HS-27A (cell line): Measurements from ENCODE around the gene LHPP.

Experiments
- DNase-seq: peaks from one replicate; pipeline ENCODE4 v3.0.0-alpha.2; 2012; ENCODE audit warnings: low read depth, missing footprints

The LHPP gene

DNA sequence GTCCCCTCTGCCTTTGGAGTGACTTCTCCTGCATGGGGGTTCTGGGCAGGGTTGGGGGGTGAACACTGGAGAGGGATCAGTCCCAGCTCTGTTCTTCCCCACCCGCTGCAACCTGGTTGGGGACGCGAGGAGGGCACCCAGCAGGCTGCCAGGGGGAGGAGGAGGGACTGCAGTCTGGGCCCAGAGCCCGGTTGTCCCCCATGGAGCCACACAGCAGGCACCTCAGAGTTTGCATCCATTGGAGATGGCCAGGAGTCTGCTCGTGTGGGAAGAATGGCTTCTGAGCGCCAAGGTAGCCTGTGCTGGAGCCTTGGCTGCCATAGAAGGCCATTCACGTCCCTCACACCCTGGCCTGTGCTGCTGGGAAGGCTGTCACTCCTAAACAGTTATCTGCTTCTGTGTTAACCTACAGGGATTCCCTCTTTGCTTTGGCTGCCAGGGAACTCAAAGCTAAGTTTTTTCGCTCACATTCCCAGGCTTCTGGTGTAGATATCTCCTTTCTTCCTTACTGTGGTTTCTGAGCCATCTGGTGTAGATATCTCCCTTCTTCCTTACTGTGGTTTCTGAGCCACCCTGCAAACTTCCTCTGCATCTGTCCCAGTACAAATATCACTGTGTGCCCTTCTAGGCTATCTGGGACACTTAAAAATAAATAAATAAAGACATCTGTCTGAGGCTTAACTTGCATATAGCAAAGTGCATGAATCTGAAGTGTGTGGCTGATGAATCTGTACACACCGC lies 133.7 kb downstream of the LHPP start:
- no peak for DNase-seq

DNA sequence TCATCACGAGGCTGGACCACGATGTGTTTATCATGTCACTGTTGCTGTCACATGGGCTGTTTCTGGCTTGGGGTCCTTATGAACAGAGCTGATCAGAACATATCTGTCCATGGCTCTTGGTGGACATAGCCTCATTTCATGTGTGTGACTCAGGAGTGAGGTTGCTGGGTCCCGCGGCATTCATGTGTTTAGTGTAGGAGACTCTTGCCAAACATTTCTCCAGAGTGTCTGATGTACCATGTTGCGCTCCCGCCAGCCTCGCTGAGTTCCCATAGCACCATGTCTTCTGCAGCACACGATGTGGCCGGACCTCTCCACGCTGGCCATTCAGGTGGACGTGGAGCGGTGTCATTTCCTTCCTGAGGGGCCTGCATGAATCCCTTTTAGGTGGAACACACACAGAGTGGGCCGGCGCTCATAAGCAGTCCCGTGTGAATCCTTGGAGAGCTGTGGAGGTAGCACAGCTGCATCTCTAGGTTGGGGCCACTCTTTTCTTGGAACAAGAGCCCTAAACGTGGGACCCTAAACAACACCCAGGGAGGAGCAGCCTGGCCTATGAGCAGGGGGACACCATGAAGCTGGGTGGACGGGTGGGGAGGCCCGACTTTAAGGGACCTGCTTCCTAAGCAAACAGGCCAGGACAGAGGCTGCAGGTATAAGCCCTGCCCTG lies 134.6 kb downstream of the LHPP start:
- no peak for DNase-seq

DNA sequence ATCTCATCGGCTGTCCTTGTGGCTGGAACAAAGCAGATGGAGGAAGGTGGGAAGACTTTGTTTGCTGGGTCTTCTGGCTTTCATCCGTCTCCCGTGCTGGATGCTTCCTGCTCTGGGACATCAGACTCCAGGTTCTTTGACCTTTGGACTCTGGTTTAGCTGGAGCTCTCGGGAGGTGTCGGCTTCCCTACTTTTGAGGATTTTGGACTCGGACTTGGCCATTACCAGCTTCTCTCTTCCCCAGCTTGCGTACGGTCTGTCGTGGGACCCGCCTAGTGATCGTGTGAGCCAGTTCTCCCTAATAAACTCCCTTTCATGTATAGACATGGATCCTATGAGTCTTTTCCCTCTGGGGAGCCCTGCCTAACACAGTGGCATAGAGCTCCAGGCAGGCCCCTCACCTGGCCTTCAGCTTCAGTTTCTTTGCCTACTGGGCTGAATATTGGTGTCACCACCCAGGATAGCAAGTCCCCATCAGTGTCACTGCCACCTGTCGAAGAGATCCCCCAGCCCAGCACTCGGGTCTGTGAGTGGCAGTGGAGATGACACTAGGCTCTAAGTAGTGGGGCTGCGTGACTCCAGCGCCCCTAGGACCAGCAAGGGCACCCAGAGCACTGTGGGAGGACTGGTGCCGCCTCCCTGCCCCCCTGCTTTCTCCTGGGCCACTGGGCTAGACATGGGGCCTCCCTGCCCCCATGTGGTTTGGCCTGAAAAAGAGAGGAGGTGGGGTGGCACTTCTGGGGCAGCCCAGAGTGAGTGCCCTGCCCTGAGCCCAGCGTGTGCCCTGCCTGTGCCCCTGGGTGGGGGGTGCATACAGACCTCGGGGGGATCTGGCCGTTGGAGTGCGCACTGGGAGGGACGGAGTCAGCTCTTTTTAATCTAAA lies 135.6 kb downstream of the LHPP start:
- no peak for DNase-seq

DNA sequence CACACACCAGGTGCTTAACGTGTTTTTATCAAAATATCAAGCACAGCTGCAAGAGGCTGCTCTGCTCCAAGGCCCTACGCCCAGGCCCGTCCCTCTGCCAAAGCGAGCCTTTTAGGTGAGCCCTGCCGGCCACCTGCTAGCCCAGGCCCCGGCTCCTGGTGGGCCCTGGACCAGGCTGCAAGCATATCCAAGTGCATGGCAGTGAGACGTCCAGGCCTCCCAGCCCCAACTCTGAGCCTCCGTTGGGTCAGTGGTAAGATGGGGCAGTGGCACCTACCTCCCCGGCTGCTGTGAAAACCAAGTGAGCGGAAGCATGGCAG lies 136.2 kb downstream of the LHPP start:
- no peak for DNase-seq

DNA sequence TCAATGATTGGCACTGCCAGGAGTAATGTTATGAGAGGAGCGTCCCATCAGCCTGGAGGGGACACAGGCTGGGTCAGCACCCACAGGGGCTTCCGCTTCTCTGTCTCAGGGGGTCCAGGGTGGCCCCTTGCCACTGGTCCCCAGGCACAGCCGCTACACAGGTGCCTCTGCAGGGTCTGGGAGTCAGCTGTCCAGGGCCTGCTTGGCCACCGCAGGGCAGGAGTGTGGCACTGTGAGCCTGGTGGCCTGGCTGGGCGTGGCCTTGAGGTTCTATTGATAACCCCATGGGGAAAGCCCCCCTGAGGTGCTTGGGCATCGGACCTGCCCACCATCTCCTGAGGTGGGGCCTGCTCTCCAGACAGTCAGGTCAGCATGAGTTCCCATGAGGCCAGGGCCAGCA lies 136.6 kb downstream of the LHPP start:
- DNase-seq, result no peak

DNA sequence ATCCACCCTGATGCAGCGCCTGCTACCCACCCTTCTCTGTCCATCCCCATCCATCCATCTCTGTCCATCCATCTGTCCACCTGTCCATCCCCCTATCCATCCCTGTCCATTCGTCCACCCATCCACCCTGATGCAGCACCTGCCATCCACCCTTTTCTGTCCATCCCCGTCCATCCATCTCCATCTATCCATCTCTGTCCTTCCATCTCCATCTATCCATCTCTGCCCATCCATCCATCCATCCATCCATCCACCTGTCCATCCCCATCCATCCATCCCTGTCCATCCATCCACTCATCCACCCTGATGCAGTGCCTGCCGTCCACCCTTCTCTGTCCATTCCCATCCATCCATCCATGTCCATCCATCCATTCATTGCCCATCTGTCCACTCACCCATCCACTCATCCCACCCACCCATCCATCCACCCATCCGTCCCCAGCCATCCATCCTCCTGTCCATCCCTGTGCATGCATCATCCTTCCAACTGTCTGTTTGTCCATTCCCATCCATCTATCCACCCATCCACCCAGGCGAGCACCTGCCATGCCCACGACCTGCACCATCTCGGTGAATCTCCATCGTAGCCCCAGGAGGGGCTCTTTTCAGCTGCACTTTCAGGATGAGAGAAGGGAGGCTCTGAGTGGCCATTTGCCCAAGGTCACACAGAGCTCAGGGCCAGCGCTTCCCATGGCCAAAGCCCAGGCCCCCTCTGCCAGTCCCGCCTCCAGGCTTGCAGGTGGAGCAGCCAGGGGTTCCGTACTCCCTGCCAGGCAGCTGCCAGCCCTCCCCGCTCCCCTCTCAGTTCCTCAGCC lies 137.4 kb downstream of the LHPP start:
- no peak for DNase-seq

DNA sequence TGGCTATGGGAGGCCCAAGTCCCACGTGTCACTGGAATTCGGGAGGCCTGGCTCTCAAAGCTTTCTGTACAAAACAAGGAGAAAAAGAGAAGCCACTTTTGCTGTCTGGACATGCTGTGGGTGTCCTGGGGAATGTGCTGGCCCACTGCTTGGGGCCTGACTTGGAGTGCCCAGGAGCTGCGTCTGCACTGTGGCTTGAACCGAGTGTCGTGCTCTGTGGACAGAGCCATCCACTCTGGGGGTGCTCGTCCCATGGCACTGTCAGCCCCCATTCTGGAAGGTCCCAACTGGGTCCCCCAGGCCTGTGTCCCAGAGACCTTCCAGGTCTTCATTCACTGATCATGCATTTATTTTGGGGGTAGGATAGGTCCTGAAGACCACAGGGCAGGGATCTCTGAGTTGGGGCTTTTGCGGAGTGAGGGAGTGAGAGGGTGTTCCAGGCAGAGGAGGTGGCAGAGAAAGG lies 138.0 kb downstream of the LHPP start:
- DNase-seq, result no peak

DNA sequence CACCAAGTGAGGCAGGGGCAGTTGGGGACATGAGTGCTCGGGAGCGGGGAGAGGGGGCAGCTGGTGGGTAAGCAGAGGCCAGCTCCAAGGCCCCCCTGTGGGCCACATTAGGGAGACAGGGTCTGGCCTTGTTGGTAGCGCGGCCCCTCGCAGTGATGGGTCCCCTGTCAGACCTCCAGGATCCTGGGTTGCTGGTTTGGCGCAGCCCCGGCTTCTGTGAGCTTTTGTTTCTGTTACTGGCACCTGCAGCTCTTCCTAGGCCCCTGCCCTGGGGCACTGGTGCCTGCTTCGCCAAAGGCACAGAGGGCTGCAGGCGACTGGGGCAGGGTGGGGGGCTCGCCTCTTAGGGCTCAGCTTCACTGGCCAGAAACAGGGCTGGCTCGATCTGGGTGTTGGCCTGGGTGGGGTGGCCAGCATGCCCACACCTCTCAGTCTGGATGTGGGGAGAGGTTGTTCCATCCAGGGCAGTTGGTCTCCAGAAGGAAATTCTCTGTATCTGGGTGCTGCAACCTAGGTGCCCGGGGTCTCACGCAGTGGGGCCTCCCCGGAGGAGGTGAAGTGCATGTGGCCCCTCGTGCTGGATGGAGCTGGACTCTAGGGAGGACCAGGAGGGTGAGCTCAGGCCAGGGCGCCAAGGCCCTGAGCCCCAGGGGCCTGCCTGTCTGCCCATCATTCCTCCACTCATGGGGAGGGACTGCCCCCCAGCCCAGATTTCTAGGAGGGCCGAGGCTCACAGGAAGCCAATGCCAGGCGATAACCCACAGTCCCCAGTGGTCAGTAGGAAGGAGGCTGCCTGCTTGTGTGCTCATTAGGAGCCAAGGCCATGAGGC lies 138.6 kb downstream of the LHPP start:
- no peak for DNase-seq

DNA sequence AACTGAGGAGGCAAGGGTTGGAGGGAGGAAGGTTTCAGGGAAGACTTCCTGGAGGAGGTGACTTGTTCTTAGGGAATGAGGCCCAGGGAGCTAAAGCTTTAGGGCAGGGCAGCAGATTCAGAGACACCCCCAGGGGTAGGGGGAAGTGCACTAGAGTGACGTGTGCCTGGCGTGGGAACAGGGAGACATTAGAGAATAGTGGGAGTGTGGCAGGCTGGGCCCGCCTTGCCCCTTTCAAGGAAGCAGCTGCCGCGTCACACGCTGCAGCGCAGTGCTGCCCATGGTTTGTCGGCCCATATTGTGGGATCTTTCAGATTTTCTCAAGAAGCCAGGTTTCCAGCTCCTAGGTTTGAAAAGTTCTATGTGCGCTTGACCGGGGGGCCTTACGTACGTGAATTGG lies 139.4 kb downstream of the LHPP start:
- DNase-seq, result no peak

DNA sequence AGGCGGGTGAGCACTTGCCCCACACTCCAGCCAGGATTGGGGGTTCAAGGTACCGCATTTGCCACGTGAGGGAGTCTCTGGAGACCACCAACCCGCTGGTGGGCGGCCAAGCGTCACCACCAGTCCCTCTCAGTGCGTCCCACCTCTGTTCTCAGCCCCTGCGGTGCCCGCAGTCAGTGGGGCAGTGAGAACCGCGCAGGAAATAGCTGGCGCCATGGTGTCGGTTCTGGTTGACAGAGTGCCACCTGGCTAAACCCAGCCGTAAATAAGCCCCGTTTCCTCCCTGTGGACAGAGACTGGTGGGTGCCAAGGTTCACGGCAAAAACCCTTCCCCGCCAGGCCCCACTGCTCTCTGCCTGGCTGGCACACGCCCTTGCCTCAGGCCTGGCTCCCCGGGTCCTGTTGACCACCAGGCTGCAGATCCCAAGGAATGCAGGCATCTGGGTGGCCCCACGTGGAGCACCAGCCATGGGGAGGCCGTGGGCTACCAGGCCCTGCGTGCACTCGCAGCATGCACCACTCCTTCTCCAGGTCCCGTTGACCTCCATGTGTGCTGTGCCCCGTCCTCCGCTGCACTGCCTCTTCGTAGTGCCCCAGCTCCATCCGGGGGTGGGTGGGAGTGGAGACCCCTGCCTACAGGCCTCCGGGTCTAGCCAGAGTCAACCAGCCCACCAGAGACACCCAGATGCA lies 140.0 kb downstream of the LHPP start:
- DNase-seq, result no peak

DNA sequence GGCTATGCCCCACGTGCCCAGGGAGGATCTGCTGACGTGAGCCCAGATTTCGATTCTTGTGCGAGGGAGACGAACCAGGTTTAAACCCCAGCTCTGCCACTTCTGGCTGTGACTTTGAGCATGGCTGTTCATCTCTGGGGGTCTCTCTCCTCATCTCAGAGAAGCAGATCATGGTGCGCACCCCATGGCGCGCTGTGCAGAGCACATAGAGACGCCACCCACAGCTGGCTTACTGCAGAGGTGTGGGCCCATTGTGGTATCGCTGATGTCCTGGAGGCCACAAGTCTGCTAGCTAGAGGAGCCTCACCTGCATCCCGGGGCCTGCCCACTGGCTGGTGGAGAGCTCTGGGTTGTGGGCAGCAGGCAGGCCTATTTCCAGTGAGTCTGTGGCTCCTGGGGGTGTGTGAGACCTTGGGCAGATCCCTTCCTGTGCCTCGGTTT lies 140.5 kb downstream of the LHPP start:
- no peak for DNase-seq

DNA sequence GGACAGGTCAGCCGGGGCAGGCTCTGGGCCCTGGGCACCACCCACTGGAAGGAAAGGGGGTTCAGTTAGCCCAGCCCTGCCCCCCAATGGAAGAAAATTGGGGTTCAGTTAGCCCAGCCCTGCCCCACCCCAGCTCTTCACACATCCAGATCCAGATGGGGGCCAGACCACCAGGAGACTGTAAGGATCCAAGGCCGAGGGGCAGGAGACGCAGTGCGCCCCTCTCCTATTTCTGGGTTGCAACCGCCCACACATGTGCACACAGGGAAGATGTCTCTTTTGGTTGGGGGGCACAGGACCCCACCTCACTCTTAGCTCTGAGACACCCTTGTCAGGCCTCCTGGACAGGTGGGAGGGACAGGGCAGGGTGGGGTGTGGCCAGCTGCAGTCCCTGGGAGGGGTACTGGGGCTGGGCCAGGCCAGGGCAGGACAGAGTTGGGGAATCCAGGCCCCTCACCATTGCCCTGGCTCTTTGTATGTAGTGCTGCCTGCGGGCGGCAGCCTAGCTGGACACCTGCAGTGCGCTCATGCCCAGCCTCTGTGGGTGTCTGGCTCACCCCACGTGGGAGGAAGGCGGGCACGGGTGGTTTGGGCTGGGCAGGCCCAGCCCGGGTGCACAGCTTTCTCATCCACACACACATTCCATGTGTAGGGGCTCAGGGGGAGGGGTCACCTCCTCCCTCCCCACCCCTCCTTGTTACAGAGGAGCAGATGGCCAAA lies 141.2 kb downstream of the LHPP start:
- DNase-seq, result no peak

DNA sequence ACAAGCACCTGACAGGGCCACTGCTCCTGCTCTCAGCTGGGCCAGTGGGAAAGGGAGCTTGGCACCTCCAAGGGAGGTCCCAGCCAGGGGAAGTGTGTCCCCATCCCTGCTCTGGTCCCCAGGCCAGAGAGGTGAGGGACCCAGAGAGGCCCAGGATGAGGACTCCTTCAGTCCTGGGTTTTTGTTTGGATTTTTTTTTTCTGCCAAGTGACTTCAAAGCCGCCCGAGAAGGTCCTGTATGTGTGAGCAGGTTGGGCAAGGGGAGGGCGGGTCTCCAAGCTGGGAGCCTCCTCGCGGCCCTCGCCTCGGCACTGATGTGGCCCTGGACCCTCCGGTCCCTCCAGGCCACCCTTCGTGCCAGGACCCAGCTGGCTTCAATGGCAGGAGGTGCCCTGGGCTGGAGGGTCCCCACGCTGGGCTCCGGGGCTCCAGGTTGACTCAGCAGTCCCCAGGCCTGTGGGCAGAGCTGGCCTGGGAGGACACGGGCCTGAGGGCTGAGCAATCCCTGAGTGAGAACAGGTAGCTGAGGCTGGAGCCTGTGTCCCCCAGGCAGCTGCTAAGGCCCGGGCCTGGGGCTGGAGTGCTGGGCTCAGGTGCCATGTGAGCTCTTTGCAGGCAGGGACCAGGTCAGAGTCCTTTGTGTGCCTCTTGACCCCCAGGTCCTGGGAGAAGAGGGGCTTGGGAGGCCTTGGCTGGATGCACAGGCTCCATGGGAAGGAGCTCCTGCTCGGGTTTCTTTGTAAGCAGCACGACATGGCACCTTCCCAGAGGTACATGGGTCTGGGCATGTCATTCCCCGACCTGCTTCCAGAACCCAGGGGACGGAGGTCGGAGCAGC lies 142.0 kb downstream of the LHPP start:
- DNase-seq, result no peak

DNA sequence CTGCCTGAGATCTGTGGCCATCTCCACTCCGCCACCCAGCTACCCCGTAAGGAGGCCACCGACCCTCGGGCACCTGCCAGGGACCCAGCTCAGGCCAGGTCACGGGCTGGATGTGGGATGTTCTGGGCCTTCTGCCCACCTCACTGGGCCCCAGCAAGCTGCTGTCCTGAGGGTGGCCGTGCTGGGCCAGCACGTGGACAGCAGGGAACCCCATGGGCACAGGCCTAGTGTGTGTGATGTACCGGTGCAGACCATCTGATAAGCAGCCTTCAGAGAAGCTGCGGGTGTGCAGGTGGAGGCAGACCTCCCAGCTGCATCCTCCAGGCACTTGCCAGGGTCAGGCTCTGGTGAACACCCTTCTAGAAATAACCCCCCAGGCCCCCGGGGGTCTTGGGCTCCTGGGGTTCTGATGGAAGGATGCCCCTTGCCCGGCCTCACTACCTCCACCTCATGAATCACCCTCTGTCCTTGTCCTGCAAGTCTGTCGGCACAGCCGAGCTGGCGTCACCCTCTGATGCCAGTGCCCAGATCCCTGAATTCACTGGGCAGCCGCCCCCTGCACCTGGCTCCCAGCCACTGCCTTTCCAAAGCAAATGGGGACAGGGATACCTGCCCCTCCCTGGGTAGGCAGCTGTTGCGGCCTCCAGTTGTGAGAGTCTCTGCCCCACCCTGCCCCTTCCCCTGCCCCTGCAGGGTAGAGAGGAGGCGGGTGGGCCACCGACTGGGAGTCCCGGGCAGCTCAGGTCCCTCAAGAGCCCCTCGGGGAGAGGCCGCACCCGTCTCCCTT lies 142.8 kb downstream of the LHPP start:
- no peak for DNase-seq

DNA sequence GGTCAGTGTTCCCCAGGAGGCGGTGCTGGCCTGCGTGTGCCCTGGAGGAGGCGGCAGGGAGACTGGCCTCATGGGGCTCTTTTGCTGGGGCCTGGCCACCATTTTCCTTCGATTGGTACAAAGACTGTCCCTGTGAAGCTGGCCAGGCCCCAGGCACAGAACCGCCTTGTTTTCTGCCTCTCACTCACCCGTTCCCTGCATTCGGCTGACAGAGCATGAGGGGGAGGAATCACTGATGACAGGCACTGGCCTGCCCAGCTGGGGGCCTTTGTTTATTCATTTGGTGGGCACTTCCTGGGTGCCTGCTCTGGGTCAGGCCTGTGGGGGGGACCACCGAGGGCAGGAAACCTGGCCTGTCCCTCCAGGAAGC lies 143.4 kb downstream of the LHPP start:
- no peak for DNase-seq

DNA sequence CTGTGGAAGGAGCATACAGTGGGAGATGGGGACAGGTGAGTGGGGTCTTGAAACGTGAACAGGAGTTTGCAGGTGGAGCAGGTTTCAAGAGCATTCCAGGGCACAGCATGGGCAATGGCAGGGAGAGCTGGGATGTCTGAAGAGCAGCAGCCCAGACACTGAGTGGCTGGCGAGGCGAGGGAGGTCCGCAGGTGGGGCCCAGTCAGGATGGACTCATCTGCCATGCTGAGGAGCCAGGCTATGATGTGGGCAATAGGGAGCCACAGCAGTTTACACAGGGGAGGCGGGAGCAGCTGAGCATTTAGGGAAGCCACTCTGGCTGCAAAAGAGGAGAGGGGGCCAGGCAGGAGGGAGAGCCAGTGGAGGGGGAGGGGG lies 143.8 kb downstream of the LHPP start:
- DNase-seq, result no peak

DNA sequence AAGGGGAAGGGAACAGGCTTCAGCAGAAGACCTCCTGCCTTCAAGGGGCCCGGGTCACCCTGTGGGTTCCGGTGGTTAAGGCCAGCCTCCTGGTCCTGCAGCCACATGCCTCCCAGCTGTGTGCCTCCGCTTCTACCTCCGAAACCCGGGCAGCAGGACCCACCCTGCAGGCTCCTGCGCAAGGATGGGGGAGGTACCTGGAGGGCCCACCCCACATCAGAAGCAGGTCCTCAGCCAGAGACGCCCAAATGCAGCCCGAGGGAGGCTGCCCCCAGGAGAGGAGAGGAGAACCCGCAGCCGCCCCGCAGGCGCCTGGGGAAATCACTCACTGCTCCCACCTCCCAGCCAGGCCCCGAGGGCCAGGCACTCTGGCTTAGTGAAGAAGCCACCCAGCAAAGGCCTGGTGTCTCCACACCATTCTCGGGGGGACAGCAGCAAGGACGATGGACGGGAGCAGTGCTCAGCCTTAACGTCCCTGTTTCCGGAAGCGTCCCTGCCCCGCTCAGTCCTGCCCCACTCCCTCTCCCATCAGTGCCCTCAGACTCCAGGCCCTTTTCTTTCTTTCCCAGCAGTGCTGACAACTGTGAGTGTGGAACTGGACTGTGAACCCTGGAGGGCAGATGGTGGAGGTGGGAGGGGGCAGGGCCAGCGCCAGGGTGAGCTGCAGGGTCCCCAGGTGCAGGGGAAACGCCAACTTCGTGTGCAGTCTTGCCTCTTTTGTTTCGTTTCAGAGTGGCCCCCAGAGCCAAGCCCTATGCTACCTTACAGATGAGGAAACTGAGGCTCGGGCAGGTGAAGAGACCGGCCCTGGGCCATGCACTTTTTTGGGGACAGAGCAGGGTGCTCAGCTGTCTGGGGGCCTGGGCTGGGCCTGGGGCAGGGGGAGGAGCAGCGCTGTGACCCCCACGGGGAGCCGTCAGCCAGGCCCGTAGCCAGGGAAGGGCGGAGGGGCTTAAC lies 144.5 kb downstream of the LHPP start:
- no peak for DNase-seq
